CD14-positive monocyte (primary cell): Measurements from ENCODE around the gene TMX1. TPM values are rescaled to one million over a fixed set of nuclear protein-coding genes. Genes with fewer than 3 reads are reported as not detected.

ENCODE experiments used
- DNase-seq, 3 donors: peaks; one replicate each; pipeline ENCODE4 v3.0.0-alpha.2; 2011 to 2022
- H2AFZ ChIP-seq: 2 replicates; pipeline ENCODE4 v1.6.0; 2012; ENCODE audit warnings: mild to moderate bottlenecking, low read depth, low read length, inconsistent platforms; ENCODE audit not compliant: insufficient read depth, poor library complexity, severe bottlenecking
- H3K27ac ChIP-seq, 2 donors: 1 replicate in 1 of 2; 2 replicates in 1 of 2; pipeline ENCODE4 v1.5.1; 2012 to 2013; ENCODE audit warnings: low read length in 2 of 2, control low read depth in 1 of 2, inconsistent platforms in 1 of 2, low read depth in 1 of 2, mild to moderate bottlenecking in 1 of 2
- H3K27me3 ChIP-seq, 2 donors: one replicate each; pipeline versions ENCODE4 v1.6.0 to v1.6.1; 2011 to 2013; ENCODE audit warnings: low read length in 2 of 2; ENCODE audit not compliant: control insufficient read depth in 2 of 2, insufficient read depth in 2 of 2
- H3K36me3 ChIP-seq, 2 donors: replicated peaks in 1 of 2; 1 replicate in 1 of 2; 2 replicates in 1 of 2; pipeline versions ENCODE4 v1.5.1 to v1.6.1; 2012 to 2013; ENCODE audit warnings: low read length in 2 of 2, control low read depth in 1 of 2, inconsistent platforms in 1 of 2, mild to moderate bottlenecking in 1 of 2; ENCODE audit not compliant: insufficient read depth in 2 of 2, control insufficient read depth in 1 of 2
- H3K4me1 ChIP-seq, 2 donors: 1 replicate in 1 of 2; 2 replicates in 1 of 2; pipeline versions ENCODE4 v1.5.1 to v1.6.1; 2012 to 2013; ENCODE audit warnings: low read length in 2 of 2, control low read depth in 1 of 2, inconsistent platforms in 1 of 2, mild to moderate bottlenecking in 1 of 2, moderate library complexity in 1 of 2; ENCODE audit not compliant: insufficient read depth in 2 of 2, control insufficient read depth in 1 of 2
- H3K4me2 ChIP-seq: replicated peaks from 2 replicates; pipeline ENCODE3; 2012; ENCODE audit warnings: low read length, moderate library complexity, mild to moderate bottlenecking; ENCODE audit not compliant: poor library complexity, severe bottlenecking; ENCODE audit errors: extremely low read depth
- H3K4me3 ChIP-seq, 3 experiments: fragments of 200-600 bp in 1 of 3; sonication (generic) in 1 of 3; replicated peaks in 1 of 3; 1 replicate in 2 of 3; 2 replicates in 1 of 3; pipeline ENCODE4 v1.5.1; 2011 to 2013; ENCODE audit warnings: low read length in 3 of 3, mild to moderate bottlenecking in 3 of 3, control low read depth in 2 of 3, low read depth in 2 of 3, inconsistent platforms in 1 of 3, moderate library complexity in 1 of 3
- H3K79me2 ChIP-seq: 2 replicates; pipeline ENCODE4 v1.6.0; 2012; ENCODE audit warnings: mild to moderate bottlenecking, control low read depth, inconsistent platforms, low read length, moderate library complexity; ENCODE audit not compliant: insufficient read depth
- H3K9ac ChIP-seq: 2 replicates; pipeline ENCODE4 v1.6.0; 2017; ENCODE audit warnings: low read length, mild to moderate bottlenecking; ENCODE audit not compliant: insufficient read depth, poor library complexity, severe bottlenecking
- H3K9me3 ChIP-seq, 2 donors: replicated peaks in 1 of 2; 1 replicate in 1 of 2; 2 replicates in 1 of 2; pipeline versions ENCODE4 v1.5.1 to v1.6.1; 2012 to 2013; ENCODE audit warnings: low read length in 2 of 2, control low read depth in 1 of 2; ENCODE audit not compliant: control insufficient read depth in 1 of 2, insufficient read depth in 1 of 2
- H4K20me1 ChIP-seq: 2 replicates; pipeline ENCODE4 v1.6.0; 2012; ENCODE audit warnings: mild to moderate bottlenecking, low read length, control low read depth, moderate library complexity; ENCODE audit not compliant: insufficient read depth
- H3K27ac Mint-ChIP-seq, 7 donors: one replicate each; pipeline ENCODE4 v1.8.0; 2020; ENCODE audit warnings: mild to moderate bottlenecking in 7 of 7, mixed read lengths in 7 of 7, moderate library complexity in 6 of 7, inconsistent platforms in 2 of 7
- H3K27me3 Mint-ChIP-seq, 3 donors: one replicate each; pipeline ENCODE4 v1.8.0; 2021 to 2022; ENCODE audit warnings: low read depth in 3 of 3, mild to moderate bottlenecking in 3 of 3, mixed read lengths in 3 of 3, moderate library complexity in 3 of 3, inconsistent platforms in 1 of 3
- H3K36me3 Mint-ChIP-seq, 2 donors: one replicate each; pipeline ENCODE4 v1.8.0; 2020; ENCODE audit warnings: mixed read lengths in 2 of 2, inconsistent platforms in 1 of 2, mild to moderate bottlenecking in 1 of 2
- H3K4me1 Mint-ChIP-seq: one replicate; pipeline ENCODE4 v1.8.0; 2020; ENCODE audit warnings: mild to moderate bottlenecking, mixed read lengths
- H3K4me3 Mint-ChIP-seq, 2 donors: one replicate each; pipeline ENCODE4 v1.8.0; 2020; ENCODE audit warnings: mild to moderate bottlenecking in 2 of 2, mixed read lengths in 2 of 2, moderate library complexity in 1 of 2
- H3K9me3 Mint-ChIP-seq, 7 donors: one replicate each; pipeline ENCODE4 v1.8.0; 2020 to 2022; ENCODE audit warnings: mixed read lengths in 7 of 7, mild to moderate bottlenecking in 6 of 7, moderate library complexity in 6 of 7, inconsistent platforms in 2 of 7
- CTCF ChIP-seq: fragments of 200-600 bp; IDR thresholded peaks from one replicate; pipeline ENCODE4 v1.8.0; 2022; ENCODE audit warnings: antibody characterized with exemption, mild to moderate bottlenecking
- WGBS: methylation state at CpG from one replicate; pipeline ENCODE4 v1.1.5; 2013; ENCODE audit warnings: missing lambda C conversion rate; ENCODE audit not compliant: insufficient coverage; 5-methylcytosine and 5-hydroxymethylcytosine counted together
- intact Hi-C, 2 donors: fragments of 100-400 bp; cut with micrococcal nuclease; formaldehyde crosslinking; loops; one replicate each; pipeline versions ENCODE4 v1.15.0 to v1.15.1; 2023
- polyA plus RNA-seq, 3 donors: library from polyadenylated mRNA; depleted of rRNA in 1 of 3; unstranded in 2 of 3; stranded (reverse) in 1 of 3; fragments of 300-500 nt in 2 of 3; fragments of >200 nt in 1 of 3; fragmentation: Illumina TruSeq in 2 of 3; gene quantifications; 1 replicate in 2 of 3; 2 replicates in 1 of 3; pipeline ENCODE4 v1.2.3, GENCODE V29; 2012 to 2021

The TMX1 gene
- polyA plus RNA-seq, 3 donors, result 9.7 to 76.8 (median 62.6) TPM

- Histone ChIP-seq H3K9me3 (no peaks in the 10 kb centered on the region), H3K27me3 (no peaks in the 10 kb centered on the region), H3K4me2 (no peak overlapping the region), H2AFZ (no peak overlapping the region), H4K20me1 (no peaks in the 10 kb centered on the region), H3K36me3 (no peaks in the 10 kb centered on the region), H3K4me1 (no peaks in the 10 kb centered on the region), H3K79me2 (no peaks in the 10 kb centered on the region), H3K9ac (no peak overlapping the region), H3K27ac (no peak overlapping the region), H3K4me3 (no peak overlapping the region)
- Mint-ChIP-seq H3K27ac (no peak overlapping the region), H3K4me3 (no peak overlapping the region), H3K27me3 (peaks cover 1 to 2% (median 2%) of the 10 kb centered on the region in 3 donors), H3K36me3 (no peaks in the 10 kb centered on the region), H3K9me3 (no peaks in the 10 kb centered on the region), H3K4me1 (peaks cover 4% of the 10 kb centered on the region)
- intact Hi-C loops, result no loop called here
- TF ChIP-seq CTCF, result no peak
- no peak for DNase-seq
- no CpG with 5 or more reads among the region's 1 CpG for WGBS
These were observed 58.8 kb downstream of the TMX1 start for GRCh38 chr14:51298895-51299294.

DNA sequence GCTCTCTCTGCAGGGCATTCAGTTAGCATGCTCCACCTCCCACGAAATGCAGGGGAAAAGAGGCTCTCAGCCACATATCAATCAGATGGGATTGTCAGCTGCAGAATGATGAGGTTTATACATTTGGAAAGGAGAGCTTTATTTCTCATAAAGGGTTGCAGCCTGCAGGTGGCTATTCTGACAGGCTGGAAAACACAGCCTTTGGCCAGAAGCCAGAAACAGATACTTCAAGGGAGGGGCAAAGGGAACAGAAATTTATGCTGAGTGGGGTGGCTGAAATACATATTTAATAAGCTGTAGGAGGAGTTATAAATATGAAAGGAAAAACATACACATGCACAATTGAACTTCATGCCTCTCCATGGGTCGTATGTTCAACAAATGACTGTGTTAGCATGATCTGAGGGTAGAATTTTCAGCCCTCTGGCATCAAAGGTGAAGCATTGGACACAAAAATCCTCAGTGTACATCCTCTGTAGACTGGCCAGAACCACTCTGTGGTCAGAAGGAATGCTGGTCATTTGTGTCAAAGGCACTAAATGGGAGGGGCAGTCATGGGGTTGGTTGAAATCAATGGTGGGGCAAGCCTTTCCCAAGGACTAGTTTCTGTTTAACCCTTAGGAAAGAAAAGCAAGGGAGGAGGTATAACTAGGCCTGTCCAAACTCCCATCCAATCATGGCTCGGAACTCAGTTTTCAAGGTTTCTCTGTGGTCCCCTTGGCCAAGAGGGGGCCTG lies 62.4 kb downstream of the TMX1 start:
- no CpG with 5 or more reads among the region's 3 CpGs for WGBS
- no peaks in the 10 kb centered on the region for H3K36me3 ChIP-seq
- Mint-ChIP-seq H3K27ac (no peak overlapping the region), H3K4me3 (no peak overlapping the region), H3K27me3 (peaks cover 0 to 2% (median 1%) of the 10 kb centered on the region in 3 donors), H3K36me3 (no peaks in the 10 kb centered on the region), H3K4me1 (peaks cover 4% of the 10 kb centered on the region), H3K9me3 (peaks cover 0 to 3% (median 0%) of the 10 kb centered on the region in 7 donors)
- no peak overlapping the region for H3K9ac ChIP-seq
- DNase-seq, result no peak
- no peak overlapping the region for H3K27ac ChIP-seq
- intact Hi-C loops, result no loop called here
- no peak for TF ChIP-seq CTCF
- H3K4me3 ChIP-seq, result no peak overlapping the region
- H3K4me2 ChIP-seq, result no peak overlapping the region
- no peak overlapping the region for H2AFZ ChIP-seq
- H3K4me1 ChIP-seq, result no peaks in the 10 kb centered on the region
- no peaks in the 10 kb centered on the region for H4K20me1 ChIP-seq
- H3K27me3 ChIP-seq, result no peaks in the 10 kb centered on the region
- H3K79me2 ChIP-seq, result no peaks in the 10 kb centered on the region
- no peaks in the 10 kb centered on the region for H3K9me3 ChIP-seq
